Measurements from ENCODE around the gene VASN.

Gene VASN

GRCh38 chr16:4354512-4355409 is 16.9 kb upstream of the VASN start:
- no peak for DNase-seq (ENCODE audit: low spot score)

GRCh38 chr16:4356820-4357219 is 14.8 kb upstream of the VASN start:
- no peak for DNase-seq (ENCODE audit: low spot score)

- no peak for DNase-seq (ENCODE audit: low spot score)
Measured at GRCh38 chr16:4358236-4358635, 13.4 kb upstream of the VASN start.

GRCh38 chr16:4358831-4359561 is 12.7 kb upstream of the VASN start:
- peak; percentile 93 for DNase-seq (ENCODE audit: low spot score)

- no peak for DNase-seq (ENCODE audit: low spot score)
Measured at GRCh38 chr16:4359914-4360313, 11.7 kb upstream of the VASN start.

- DNase-seq (ENCODE audit: low spot score), result peak; percentile 75
Measured at GRCh38 chr16:4360538-4361021, 11.1 kb upstream of the VASN start.

GRCh38 chr16:4361033-4361943 is 10.4 kb upstream of the VASN start:
- DNase-seq (ENCODE audit: low spot score), result no peak

- DNase-seq (ENCODE audit: low spot score), result no peak
Measured at GRCh38 chr16:4361944-4362311, 9.7 kb upstream of the VASN start.

GRCh38 chr16:4362476-4363135 is 9.0 kb upstream of the VASN start:
- DNase-seq (ENCODE audit: low spot score), result no peak

- DNase-seq (ENCODE audit: low spot score), result no peak
Measured at GRCh38 chr16:4364196-4365013, 7.2 kb upstream of the VASN start.

GRCh38 chr16:4365014-4365406 is 6.6 kb upstream of the VASN start:
- no peak for DNase-seq (ENCODE audit: low spot score)

GRCh38 chr16:4365615-4366014 is 6.0 kb upstream of the VASN start:
- DNase-seq (ENCODE audit: low spot score), result no peak

GRCh38 chr16:4366016-4366415 is 5.6 kb upstream of the VASN start:
- no peak for DNase-seq (ENCODE audit: low spot score)

GRCh38 chr16:4367393-4367856 is 4.2 kb upstream of the VASN start:
- DNase-seq (ENCODE audit: low spot score), result no peak

- DNase-seq (ENCODE audit: low spot score), result no peak
Measured at GRCh38 chr16:4369007-4369733, 2.5 kb upstream of the VASN start.

GRCh38 chr16:4370151-4370550 is 1.5 kb upstream of the VASN start:
- no peak for DNase-seq (ENCODE audit: low spot score)

GRCh38 chr16:4370570-4371356 is 885 bp upstream of the VASN start:
- DNase-seq (ENCODE audit: low spot score), result no peak

GRCh38 chr16:4372001-4372577 is 441 bp downstream of the VASN start:
- no peak for DNase-seq (ENCODE audit: low spot score)
